RWPE1 (cell line): ENCODE measurements around the gene OBP2B.
A peak's percentile ranks its signal among the peaks of the same experiment; 100 is the strongest.
"Not testable (repeated sequence)": the region's sequence is repeated elsewhere in the genome, so short reads cannot be mapped to it uniquely, and the experiment has no call there.

Source experiments
- CTCF ChIA-PET: fragments of 350-600 bp; sonication (Branson Sonifier 250); formaldehyde crosslinking; extraction: SDS; loops from one replicate; lab custom pipeline; 2021; lab: Yijun Ruan, JAX
- POLR2A ChIA-PET: fragments of 400-600 bp; formaldehyde crosslinking; extraction: SDS; loops from one replicate; lab custom pipeline; 2020; ENCODE audit warnings: antibody characterized with exemption; ENCODE audit not compliant: low non-redundant PET; lab: Yijun Ruan, JAX
- DNase-seq: peaks from one replicate; pipeline ENCODE4 v3.0.0; 2012; ENCODE audit warnings: low spot score
- H3K27ac ChIP-seq: fragments of 450-650 bp; 2 replicates; pipeline ENCODE4 v1.5.1; 2017
- TF ChIP-seq, protein P1 (sequence below): fragments of 450-650 bp; conservative IDR thresholded peaks from 2 replicates; pipeline ENCODE4 v1.5.1; 2017; ENCODE audit warnings: low read depth, mild to moderate bottlenecking

The OBP2B gene

DNA sequence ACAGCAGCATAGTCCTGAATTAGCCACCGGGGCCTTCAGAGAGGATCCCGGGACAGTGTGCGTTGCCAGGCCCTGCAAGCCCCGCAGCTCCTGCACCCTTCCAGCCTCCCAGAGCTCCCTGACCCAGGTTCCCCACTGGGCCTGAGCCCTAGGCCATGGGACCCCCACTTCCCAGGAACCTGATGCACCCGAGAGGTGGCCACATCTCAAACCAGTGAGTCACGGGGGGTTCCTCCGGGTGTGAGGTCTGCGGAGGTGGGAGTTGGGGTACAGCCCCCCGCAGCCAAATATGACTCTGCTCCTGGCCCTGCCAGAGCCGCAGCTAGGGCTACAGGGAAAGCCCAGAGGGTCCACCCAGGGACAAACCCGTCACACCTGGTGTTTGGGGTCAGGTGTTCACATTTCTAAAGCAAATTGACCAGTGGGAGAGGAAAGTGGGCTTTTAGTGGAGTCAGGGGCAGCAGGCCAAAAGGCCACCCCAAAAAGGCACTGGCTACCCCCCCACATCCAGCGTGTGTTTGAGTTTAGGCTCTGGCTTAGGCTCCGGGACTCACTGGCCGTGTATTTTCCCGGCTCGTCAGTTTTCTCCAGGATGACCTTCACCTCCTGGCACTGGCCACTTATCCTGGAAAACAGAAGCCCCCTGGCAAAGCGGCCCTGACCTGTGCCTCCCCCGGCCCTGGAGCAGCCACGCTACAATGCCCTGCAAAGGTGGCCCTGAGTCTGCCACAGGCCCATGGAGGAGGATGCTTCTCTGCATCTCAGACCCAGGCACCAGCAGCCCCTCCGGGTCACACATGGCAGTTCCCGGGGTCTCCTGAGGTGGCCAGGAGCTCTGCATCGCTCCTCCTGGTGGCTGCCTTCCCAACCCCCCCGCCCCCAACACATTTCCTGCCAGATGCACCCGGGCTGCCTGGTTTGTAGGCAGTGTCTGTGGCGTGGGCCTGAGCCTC lies 17.4 kb upstream of the OBP2B start:
- ChIA-PET POLR2A (no interaction called here), CTCF (interaction anchor here (0.7 kb wide), 1 partner anchor 9 kb away, joined by 5 read pairs; no protein-coding TSS in a partner anchor)
- no peak overlapping the region for H3K27ac ChIP-seq
- no peak for DNase-seq
- TF ChIP-seq, protein P1, sequence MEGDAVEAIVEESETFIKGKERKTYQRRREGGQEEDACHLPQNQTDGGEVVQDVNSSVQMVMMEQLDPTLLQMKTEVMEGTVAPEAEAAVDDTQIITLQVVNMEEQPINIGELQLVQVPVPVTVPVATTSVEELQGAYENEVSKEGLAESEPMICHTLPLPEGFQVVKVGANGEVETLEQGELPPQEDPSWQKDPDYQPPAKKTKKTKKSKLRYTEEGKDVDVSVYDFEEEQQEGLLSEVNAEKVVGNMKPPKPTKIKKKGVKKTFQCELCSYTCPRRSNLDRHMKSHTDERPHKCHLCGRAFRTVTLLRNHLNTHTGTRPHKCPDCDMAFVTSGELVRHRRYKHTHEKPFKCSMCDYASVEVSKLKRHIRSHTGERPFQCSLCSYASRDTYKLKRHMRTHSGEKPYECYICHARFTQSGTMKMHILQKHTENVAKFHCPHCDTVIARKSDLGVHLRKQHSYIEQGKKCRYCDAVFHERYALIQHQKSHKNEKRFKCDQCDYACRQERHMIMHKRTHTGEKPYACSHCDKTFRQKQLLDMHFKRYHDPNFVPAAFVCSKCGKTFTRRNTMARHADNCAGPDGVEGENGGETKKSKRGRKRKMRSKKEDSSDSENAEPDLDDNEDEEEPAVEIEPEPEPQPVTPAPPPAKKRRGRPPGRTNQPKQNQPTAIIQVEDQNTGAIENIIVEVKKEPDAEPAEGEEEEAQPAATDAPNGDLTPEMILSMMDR = no peak

DNA sequence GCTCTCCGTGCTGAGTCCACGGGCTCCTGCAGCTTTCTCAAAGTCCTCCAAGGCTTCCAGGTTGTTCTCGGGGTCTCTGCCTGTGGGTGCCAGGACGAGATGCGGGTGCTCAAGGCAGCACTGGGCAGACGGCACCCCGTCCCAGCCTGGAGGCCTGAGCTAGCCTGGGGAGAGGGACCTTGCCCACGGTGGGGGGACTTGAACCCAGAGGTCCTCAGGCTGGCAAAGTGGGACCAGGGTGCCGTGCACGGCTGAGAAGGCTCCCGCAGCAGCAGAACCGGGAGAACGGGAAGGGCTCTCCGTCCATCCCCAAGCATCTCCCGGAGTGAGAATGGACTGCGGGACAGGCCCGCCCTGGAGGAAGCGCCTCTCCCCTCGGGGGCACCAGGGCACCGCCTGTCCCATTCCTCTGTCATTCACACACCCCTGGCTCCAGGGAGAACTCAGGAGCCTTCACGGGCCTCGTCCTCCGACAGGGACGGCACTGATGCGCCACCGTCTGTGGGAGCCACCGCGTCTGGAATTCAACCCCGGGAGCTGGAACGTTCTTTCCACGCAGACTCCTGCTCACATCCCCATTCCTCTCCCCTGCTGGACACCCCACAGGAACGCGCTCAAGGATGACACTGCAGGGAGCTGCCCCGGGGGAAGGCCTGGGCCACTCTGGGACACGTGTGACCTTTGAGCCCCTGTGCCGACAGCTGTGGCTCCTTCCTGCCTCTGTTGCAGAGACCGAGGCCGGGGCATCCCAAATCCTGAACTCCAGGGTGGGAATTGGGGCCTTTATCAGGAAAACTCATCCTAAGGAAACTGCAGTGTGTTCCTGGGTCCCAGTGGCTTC lies 16.3 kb upstream of the OBP2B start:
- no peak for DNase-seq
- TF ChIP-seq, protein P1 = no peak
- no peak overlapping the region for H3K27ac ChIP-seq
- ChIA-PET POLR2A (no interaction called here), CTCF (interaction anchor here (0.7 kb wide), 1 partner anchor 8 kb away, joined by 5 read pairs; no protein-coding TSS in a partner anchor)

DNA sequence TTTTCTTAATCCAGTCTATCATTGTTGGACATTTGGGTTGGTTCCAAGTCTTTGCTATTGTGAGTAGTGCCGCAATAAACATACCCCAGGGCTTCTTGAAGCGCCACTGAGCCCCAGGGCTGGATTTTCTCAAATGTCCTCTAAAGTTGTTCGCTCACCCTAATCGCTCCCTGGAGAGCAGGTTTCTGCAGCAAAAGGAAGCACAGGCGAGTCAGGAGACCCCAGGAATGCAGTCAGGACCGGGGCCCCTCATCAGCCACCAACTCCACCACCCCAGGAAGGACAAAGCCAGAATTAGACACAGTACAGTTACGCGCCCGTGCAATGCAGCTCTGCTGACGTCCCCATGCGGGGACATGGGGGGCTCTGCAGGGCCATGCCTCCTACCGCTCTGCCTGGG lies 15.7 kb upstream of the OBP2B start:
- ChIA-PET POLR2A (no interaction called here), CTCF (no interaction called here)
- DNase-seq = no peak
- no peak overlapping the region for H3K27ac ChIP-seq
- TF ChIP-seq, protein P1 = no peak

DNA sequence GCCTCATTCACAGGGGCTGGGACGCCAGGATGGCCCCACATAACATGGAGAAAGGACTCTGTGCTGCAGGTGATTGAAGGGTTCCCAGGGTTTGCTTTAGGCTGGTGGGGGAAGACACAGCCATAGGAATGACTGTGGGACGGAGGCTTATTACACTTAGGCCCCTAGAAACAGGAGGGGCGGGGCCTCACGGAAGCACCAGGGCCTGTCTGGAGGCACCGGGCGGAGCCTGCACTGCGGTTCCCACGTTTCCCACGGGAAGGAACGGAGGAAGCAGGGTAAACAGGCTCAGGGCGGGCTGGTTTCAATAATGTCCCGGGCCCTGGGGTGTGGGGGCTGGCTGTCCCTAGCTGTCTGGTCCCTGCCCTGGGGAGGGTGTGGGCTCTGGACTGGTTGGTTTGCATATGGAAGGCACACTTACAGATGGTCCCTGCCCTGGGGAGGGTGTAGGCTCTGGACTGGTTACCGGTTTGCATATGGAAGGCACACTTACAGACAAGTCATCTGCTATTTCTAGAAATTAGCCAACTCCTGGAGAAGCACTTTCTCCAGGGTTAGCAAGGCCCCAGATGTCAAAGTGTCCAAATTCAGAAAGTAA lies 14.2 kb upstream of the OBP2B start:
- H3K27ac ChIP-seq, DNase-seq, POLR2A ChIA-PET: not testable (repeated sequence)
- CTCF ChIA-PET = interaction anchor here (0.8 kb wide), 1 partner anchor 36 kb away, joined by 3 read pairs; no protein-coding TSS in a partner anchor

DNA sequence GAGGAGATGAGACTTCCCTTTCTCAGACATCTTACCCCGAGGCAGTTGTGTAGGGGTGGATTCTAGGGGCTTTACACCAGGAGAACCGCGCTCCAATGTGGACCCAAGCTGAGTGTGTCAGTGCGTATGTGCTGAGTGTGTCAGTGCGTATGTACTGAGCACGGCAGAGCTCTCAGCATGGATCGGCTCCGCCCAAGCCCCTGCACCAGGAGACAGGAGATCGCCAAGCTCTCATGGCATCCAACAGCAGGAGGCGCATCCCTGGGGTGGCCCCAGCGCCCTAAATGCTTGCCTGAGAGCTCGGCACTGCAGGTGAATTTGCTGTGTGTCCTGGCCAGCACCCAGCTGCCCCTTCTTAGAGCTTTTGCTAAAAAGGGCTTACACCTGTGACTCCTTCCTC lies 12.9 kb upstream of the OBP2B start:
- POLR2A ChIA-PET = interaction anchor here (0.6 kb wide), 1 partner anchor 343 kb away, joined by 3 read pairs; no protein-coding TSS in a partner anchor
- DNase-seq, H3K27ac ChIP-seq, CTCF ChIA-PET: not testable (repeated sequence)

DNA sequence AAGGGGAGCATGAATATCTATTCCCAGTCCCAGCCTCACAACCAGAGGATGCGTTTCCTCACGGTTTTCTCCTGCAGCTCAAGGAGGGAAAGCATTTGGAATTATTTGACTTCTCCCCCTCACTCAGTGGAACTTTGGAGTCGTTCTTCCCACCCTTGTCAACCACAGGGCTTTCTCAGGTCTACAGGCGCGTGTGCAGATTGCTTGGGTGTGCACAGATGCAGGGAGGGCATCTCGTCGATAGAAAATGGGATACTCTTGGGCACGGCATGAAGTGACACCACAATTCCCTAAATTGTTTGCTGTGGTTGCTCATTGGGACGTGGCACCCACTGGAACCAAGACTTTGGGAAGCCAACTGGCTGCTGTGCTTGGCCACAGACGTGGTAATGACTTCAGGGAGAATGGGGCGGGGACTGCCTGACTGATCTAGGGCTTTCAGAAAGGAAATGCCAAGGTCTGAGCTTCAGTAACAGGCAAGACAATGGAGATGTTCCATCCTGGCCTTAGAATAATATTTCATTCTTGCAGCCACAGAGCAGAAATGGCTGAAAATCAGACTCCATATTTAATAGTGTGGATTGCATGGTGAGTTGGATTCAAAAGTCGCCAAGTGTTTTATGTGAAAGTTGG lies 12.2 kb upstream of the OBP2B start:
- DNase-seq = no peak
- ChIA-PET CTCF (no interaction called here), POLR2A (no interaction called here)
- no peak overlapping the region for H3K27ac ChIP-seq
- TF ChIP-seq, protein P1 = no peak

DNA sequence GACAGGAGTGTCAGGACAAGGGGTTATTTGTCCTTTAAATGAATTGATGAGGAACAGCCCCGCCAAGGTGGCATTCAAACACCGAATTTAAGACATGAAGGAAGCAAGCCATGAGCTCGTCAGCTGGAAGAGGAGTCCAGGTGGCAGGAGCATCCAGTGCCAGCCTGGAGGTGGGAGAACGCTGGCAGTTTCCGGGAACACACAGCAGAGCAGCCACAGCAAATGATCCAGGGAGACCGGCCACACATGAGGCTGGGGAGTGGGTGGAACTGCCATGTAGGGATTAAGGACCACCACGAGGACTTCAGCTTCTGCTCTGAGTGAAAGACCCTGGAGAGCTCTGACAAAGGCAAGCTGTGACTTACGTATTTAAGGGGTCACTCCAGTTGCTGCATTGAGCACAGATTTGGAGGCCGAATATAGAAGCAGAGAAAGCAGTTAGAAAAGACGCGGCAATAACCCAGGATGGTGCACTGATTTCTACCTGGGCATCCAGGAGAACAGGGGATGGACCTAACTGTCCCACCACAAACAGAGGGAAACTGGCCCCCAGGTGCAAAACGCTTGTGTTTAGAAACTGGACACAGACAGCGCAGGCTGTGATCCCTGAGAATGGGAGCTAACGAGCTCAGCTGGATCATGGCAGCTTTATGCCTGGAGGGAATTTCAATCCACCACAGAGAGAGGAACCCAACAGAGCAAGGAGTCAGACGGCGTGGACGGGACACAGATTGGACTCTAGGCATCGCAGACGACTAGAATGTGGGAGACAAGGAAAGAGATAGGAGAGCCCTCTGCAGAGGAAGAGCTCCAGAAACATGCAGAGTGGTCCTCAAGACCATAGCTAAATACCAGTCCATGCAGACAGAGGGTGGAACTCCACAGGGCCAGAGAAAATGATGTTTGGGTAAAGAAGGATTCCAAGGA lies 9.3 kb upstream of the OBP2B start:
- H3K27ac ChIP-seq, POLR2A ChIA-PET, DNase-seq: not testable (repeated sequence)
- CTCF ChIA-PET = interaction anchor here (0.6 to 1.3 kb wide), 2 partner anchors 8 to 21 kb away, joined by 4 to 5 read pairs; no protein-coding TSS in a partner anchor

DNA sequence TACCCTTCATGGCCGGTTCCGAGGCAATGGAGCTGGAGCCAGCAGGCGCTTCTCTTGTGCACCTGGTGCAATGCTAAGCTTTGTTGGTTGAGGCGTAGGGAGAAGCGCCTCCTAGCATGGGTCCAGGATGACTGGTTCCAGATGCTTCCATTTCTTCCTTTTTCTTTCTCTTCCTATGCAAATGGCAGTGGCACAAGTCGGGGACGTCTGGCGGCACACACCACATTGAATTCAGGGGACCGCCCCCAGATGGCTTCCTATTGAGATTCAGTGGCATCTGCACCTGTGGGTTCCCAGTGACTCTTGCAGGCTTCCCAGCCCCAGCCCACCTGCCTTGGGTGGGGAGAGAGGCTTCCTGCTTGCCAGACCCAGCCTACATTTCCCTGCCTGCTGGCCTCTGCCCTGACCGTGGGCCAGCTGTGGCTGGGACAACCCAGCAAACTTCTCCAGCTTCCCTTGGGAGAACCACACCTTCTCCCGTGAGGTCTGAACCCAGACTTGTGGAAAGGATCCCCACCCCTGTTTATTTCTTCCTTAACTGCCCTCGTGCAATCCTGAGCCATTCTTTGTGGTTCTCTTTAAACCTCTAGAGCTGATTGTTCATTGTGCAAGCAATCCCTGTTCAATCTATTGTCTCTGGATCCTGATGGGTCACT lies 8.4 kb upstream of the OBP2B start:
- CTCF ChIA-PET = interaction anchor here (0.6 kb wide), 2 partner anchors 9 to 195 kb away, joined by 5 to 6 read pairs; no protein-coding TSS in a partner anchor
- POLR2A ChIA-PET, H3K27ac ChIP-seq, DNase-seq: not testable (repeated sequence)

DNA sequence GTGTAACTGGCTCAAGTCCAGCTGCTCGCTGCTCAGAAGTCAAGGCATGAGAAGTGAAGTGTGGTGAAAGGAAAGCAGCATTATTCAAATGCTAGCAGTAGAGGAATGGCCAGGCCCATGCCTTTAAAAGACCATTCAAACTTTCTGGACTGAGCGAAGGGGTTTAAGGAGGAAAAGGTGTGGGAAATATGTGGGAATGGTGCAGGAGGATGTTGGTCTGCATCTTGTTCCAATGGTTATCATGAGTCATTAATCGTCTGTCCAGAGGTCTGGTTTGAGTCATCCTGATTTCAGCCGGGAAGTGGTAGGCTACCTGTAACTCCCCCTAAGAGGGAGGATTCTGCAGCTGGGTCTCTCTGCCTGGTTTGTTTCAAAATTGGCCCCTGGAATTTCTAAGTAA lies 5.2 kb upstream of the OBP2B start:
- POLR2A ChIA-PET, H3K27ac ChIP-seq, CTCF ChIA-PET: not testable (repeated sequence)
- peak; percentile 63 for DNase-seq
